DLD1 (cell line): ENCODE data around the gene RTN4R.
"Not testable (repeated sequence)": the region's sequence is repeated elsewhere in the genome, so short reads cannot be mapped to it uniquely, and the experiment has no call there.

ENCODE experiments used
- in situ Hi-C: cut with HindIII; loops from 2 replicates; pipeline ENCODE4 v1.10.0; 2017; ENCODE audit warnings: low sequenced_read_pairs

Gene RTN4R

GRCh38 chr22:20272700-20273099, 4.6 kb upstream of the RTN4R start:
- in situ Hi-C loops: no loop called here

- in situ Hi-C loops: no loop called here
These were observed 4.1 kb upstream of the RTN4R start for GRCh38 chr22:20272174-20272573.

- in situ Hi-C loops: no loop called here
These were observed 3.2 kb upstream of the RTN4R start for GRCh38 chr22:20271114-20271994.

- in situ Hi-C loops: not testable (repeated sequence)
These were observed 2.3 kb upstream of the RTN4R start for GRCh38 chr22:20270190-20271113.

DNA sequence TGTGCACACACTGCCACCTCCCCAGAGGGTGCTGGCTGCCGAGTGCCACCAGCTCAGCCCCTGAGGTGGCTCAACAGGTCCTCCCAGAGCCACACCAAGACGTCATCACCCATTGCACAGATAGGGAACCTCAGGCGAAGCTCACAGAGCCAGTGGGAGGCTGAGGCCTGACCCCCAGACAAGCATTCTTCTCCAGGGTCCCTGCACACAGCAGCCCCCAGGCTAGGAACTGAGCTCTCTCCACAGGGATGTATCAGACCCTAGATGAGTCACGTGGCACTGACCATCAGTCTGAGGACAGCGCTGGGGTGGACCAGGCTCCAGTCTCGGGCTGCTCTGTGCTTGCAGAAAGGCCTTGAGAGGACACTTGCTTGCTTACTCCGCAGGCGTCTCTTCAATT, 1.6 kb upstream of the RTN4R start:
- in situ Hi-C loops: not testable (repeated sequence)

DNA sequence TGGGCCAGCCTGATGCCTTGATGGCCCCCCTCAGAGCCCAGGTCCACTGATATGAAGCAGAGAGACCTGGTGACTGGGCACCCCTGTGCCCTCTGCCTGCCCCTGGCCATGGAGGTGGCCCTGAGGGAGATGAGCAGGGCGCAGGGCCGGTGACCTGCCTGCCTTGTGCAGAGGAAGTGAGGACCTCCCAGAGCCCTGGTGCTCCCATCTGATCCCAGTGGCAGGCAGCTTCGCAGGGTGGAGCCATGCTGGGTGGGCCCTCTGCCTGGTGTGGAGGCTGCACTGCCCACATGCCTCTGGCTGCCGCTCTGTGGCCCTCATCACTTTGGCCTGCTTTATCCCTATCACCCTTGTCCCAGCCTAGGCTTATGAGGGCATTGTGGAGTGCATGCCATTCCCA, 1.1 kb upstream of the RTN4R start:
- in situ Hi-C loops: not testable (repeated sequence)

- in situ Hi-C loops: no loop called here
These were observed 458 bp downstream of the RTN4R start for GRCh38 chr22:20267441-20268278.

DNA sequence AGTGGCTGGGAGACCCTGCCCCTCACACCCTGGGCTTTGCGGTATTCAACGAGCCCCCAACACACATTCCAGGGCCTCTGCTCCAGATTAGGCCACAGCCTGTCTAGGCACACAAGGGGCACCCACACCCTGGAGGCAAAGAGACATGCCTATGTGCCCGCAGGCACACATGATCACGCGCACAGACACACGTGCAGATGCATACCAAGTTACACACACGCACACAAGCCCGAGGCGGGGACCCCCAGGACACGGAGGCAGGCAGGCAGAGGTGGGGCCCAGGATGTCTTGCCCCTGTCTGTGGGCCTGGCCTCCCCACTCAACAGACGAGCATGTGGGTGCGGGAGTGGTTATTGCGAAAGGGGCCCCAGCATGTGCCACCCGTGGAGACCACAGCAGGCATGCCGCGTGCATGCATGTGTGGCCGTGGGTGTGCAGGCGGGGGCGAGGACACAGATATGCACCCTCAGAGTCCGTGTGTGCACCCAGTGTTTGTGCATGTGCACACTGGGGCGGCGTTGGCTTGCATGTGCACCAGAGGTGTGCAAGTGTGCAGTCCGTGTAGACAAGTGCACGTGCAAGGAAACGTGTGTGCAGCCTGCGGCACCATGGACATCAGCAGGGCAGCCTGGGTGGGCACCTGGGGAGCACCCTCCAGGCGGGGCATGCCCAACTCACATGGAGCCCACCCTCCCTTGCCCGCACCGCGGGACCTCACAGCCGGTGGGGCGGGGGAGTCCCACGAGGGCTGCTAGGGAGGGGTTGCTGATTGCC, 1.3 kb downstream of the RTN4R start:
- in situ Hi-C loops: not testable (repeated sequence)

- in situ Hi-C loops: not testable (repeated sequence)
These were observed 2.1 kb downstream of the RTN4R start for GRCh38 chr22:20265772-20266666.

DNA sequence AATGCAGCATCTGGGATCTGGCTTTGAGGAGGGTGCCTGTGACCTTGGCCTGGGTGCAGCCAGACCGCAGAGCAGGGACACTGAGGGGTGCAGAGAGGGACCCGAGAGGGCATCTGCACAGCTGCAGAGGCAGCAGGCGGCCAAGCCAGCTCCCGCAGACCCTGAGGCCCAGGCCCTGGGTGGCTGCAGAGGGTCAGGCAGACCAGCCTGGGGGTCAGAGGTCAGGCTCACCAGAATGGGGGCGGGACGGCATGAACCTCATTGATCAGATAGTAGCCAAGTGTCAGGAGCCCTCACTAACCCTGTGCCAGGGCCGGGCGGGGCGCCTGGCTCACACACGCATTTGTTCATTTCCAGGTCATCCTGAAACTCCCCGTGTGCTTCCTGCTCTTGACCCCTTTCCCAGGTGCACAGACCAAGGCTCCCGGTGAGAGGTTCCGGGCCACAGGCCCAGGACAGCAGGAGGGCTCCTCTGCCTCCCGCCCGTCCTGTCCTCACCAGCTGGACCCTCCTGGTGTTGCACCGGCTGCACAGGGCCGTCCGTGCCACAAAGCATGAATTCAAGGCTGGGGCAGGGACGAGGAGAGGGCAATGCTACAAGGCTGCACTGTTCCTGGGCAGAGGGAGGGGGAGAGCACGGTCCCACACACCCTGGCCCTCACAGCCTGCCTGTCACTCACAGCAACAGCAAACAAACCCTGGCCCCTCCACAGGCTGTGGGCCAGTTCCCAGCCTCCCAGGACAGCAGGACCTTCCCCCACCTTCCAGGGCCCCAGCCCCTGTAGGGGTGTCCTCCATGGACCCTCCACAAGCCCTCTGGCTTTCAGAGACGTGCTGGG, 3.3 kb downstream of the RTN4R start:
- in situ Hi-C loops: loop anchor here (5.0 kb wide), 1 partner anchor 93 kb away; no protein-coding TSS in a partner anchor

GRCh38 chr22:20263404-20264281, 4.5 kb downstream of the RTN4R start:
- in situ Hi-C loops: loop anchor here (5.0 kb wide), 1 partner anchor 91 kb away; no protein-coding TSS in a partner anchor

GRCh38 chr22:20262582-20263147, 5.5 kb downstream of the RTN4R start:
- in situ Hi-C loops: loop anchor here (5.0 kb wide), 1 partner anchor 90 kb away; no protein-coding TSS in a partner anchor

- in situ Hi-C loops: loop anchor here (5.0 kb wide), 1 partner anchor 90 kb away; no protein-coding TSS in a partner anchor
These were observed 6.1 kb downstream of the RTN4R start for GRCh38 chr22:20261848-20262581.

DNA sequence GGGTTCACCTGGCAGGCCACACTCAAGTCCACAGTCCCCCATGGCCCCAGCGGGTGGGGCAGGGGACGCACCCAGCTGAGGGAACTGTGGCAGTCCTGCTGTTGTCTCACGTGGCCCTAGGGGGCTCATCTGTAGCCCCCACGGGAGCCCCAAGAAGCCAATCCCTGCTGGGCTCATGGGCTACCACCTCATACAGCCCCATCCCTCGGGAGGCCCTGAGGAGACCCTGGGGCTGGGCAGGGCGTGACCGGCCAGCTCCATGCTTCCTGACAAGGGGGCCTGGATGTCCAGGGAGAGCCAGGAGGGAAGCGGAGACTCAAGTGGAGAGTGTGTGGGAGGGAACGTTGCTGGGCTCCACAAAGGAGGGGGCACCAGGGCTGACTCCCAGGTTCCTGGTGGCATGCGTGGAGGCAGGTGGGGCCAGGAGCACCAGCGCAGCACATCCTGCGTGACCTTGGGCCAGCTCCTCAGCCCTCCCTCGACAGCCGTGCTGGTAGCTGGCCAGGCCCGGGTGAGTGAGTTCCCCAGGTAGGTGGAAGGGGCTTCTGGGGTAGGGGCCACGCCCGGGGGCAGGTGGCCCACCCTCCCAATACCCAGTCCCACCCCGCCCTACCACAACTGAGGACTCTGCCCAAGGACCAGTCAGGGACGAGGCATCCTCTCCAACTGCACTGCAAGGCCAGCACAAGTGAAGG, 7.9 kb downstream of the RTN4R start:
- in situ Hi-C loops: loop anchor here (5.0 kb wide), 1 partner anchor 88 kb away; no protein-coding TSS in a partner anchor

DNA sequence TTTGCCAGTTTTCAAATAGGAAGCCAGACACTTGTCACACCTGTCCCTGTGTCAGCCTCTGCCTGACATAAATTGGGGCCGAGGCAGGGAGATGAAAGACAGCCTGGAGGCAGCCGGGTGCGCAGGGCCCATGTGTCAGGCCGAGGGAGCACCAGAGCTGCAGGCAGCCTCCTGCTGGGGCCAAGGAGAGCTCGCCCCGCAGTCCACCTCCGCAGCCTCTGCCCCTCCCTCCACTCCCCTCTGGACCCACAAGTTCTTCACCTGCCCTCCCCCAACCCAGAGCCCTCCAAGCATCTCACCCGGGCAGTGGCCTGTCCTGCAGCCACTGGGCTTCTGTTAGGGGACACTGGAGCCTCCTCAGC, 8.8 kb downstream of the RTN4R start:
- in situ Hi-C loops: no loop called here
